ENCODE measurements around the gene AHNAK2.
"Not testable (repeated sequence)": the region's sequence is repeated elsewhere in the genome, so short reads cannot be mapped to it uniquely, and the experiment has no call there.

Gene AHNAK2

DNA sequence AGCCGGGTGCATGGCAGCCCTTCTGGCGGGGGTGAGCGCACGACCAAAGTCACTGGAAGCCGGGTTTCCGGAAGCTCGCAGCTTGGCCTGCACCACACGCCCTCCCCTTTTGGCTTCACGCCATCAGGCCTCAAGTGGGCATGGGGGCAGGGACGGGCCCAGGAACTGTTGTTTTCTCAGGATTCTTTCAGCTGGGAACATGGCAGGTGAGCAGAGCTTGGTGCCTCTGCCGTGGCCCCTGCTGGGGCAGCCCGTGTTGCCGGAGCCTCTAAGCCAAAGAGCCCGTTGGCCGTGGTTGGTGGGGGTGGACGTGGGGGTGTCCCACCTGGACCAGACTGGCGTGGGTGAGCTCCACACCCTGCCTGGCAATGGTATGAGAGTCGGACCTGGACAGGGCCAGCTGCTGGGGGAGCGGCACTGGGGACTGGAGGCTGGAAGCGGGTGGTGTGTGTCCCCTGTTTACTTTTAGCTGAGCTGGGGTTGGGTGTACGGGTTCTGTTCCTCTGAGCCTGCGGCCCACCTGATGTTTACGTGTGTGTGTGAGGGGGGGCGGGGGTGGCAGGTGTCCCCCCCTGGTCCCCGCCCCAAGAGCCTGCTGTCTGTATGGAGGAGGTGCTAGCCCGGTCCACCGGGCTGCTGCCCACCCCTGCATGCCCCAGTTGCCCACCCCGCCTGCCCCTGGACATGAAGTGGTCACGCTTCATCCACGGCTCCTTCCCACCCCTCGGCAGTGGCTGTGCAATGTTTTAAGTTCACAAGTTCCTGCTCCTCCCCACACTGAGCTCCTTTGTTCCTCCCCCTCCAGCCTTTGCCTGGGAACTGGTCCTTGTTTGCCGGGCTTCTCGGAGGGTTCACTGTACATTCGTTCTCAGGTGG lies 82.2 kb downstream of the AHNAK2 start:
- in situ Hi-C loops (cut with HindIII; ENCODE audit: low pct_ligation_motif_present, low pct_unique_long_range_greater_than_20kb, low sequenced_read_pairs), result no loop called here
- DNase-seq, result no peak

DNA sequence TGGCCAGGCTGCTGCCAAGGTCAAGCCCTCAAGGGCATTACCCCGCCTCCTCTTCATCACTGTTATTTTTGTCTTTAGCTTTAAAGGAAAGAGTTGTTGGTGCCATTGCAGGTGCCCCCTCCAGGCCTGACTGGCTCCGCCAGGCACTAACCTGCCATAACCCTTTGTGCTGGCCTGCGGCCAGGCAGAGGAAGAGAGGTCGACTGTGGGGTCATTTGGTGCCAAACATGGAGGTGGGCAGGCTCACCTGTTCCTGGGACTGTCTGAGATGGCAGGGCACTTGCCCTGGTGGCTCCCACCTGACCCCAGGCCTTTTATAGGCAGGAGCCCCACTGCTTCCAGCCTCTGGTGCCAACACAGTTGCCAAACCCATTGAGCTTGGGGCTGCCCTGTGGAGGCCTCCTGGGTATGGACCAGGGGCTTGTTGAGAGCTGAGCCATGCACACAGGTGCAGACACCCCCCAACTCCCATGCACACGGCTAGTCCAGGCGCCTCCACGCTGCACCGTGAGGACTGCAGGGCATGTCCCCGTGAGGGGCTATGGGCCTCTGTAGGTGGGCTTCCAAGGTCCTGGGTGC lies 82.9 kb downstream of the AHNAK2 start:
- no peak for DNase-seq
- in situ Hi-C loops (cut with HindIII; ENCODE audit: low pct_ligation_motif_present, low pct_unique_long_range_greater_than_20kb, low sequenced_read_pairs), result no loop called here

GRCh38 chr14:104894331-104895206 lies 83.6 kb downstream of the AHNAK2 start:
- no peak for DNase-seq
- in situ Hi-C loops (cut with HindIII; ENCODE audit: low pct_ligation_motif_present, low pct_unique_long_range_greater_than_20kb, low sequenced_read_pairs), result no loop called here

DNA sequence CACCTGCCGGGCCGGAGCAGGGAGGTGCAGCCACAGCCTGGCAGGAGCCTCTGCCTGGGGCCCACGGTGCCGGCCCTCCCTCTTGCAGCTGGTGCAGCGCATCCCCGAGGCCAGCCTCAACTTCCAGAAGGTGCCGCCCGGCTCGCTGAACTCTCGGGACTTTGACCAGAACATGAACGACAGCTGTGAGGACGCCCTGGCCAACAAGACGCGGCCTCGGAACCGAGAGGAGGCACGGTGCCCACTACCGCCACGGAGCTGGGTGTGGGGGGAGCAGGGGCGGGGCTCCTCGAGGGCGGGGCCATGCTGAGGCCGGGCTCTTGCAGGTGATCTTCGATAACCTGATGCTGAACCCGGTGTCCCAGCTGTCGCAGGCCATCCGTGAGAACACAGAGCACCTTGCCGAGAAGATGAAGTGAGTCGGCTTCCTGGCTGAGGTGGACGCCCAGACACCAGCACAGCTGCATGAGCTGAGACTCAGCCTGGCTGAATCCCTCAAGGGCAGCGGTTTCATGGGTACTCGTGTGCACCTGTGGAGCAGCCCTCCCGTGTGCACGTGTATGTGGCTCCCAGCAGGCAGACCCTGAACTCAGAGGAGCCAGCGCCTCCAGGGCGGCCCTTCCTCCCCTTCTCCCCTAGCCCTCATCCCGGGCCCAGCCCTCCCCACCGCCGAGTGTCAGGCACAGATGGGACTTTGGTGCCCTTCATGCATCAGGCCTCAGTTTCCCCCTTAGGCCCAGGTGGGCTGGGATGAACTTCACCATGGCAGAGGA lies 84.6 kb downstream of the AHNAK2 start:
- in situ Hi-C loops (cut with HindIII; ENCODE audit: low pct_ligation_motif_present, low pct_unique_long_range_greater_than_20kb, low sequenced_read_pairs), result no loop called here
- no peak for DNase-seq

- in situ Hi-C loops (cut with HindIII; ENCODE audit: low pct_ligation_motif_present, low pct_unique_long_range_greater_than_20kb, low sequenced_read_pairs), result no loop called here
- no peak for DNase-seq
Measured at GRCh38 chr14:104892531-104893434, 85.4 kb downstream of the AHNAK2 start.

- in situ Hi-C loops (cut with HindIII; ENCODE audit: low pct_ligation_motif_present, low pct_unique_long_range_greater_than_20kb, low sequenced_read_pairs), result no loop called here
Measured at GRCh38 chr14:104891664-104892530, 86.3 kb downstream of the AHNAK2 start.

DNA sequence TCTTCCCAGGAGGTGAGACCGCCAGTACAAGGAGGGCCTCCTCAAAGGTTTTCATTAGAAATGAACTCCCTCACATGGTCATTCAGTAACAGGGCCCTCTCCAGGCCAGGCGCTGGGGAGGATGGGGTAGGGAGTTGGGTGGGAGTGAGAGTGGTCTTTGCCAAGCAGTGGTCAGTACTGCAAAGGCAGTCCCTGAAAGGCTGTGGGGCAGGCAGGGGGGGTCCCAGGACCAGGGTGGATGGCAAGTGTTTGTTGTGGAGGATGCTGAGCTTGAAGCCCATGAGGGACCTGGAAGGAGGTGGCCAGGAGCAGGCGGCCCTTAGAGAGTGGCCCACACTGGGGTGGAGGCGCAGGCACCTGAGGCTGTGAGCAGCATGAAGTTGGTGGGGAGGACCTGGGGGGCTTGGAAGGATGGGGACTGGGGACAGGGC lies 87.0 kb downstream of the AHNAK2 start:
- in situ Hi-C loops (cut with HindIII; ENCODE audit: low pct_ligation_motif_present, low pct_unique_long_range_greater_than_20kb, low sequenced_read_pairs), result no loop called here
- DNase-seq, result no peak

More at GRCh38 chr14:104891664-104892530, 86.3 kb downstream of the AHNAK2 start:
- no peak for DNase-seq

GRCh38 chr14:104890292-104890691 lies 87.9 kb downstream of the AHNAK2 start:
- DNase-seq; in situ Hi-C loops (cut with HindIII; ENCODE audit: low pct_ligation_motif_present, low pct_unique_long_range_greater_than_20kb, low sequenced_read_pairs): not testable (repeated sequence)

- in situ Hi-C loops (cut with HindIII; ENCODE audit: low pct_ligation_motif_present, low pct_unique_long_range_greater_than_20kb, low sequenced_read_pairs), result no loop called here
Measured at GRCh38 chr14:104889375-104889757, 88.8 kb downstream of the AHNAK2 start.

DNA sequence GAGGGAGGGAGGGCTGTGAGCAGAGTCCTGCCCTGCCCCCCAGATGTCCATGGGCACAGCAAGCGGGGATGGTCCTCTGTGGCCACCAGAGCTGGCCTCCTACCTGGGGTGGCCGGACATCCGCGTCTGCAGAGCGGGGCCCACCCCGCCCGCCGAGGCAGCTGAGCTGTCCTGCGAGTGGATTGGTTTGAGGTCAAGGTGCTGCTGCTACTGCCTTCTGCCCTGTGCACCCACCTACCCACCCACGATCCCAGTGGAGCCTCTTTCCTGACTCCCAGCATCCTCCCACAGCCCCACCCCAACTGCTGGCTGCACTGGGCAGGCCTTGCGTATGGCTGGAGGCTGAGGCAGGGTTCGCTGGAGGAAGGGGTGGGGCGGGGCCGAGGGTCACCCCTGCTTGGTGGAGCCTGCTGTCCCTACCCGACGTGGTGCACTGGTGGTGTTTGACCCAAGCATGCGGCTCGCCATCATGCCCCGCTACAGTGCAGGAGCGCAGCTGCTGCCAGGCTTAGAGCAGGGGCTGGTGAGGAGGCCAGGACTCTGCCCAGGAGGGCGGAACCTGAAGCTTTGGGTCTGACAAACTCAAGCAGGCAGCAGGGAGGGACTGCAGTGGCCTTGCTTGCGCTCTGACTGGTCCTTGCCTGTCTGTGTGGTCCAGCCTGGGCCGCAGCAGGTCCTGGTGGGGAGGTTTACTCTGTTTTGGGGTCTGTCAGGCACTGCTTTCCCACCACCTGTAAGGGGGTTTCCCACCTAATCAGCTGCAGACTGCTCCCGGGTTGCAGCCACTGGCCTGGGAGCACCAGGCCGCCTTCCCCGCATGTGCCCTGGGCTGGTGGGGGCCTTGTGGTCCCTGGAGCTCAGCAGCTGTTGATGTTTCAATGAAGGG lies 89.4 kb downstream of the AHNAK2 start:
- no peak for DNase-seq
- in situ Hi-C loops (cut with HindIII; ENCODE audit: low pct_ligation_motif_present, low pct_unique_long_range_greater_than_20kb, low sequenced_read_pairs), result no loop called here

More at GRCh38 chr14:104889375-104889757, 88.8 kb downstream of the AHNAK2 start:
- DNase-seq, result no peak

- no peak for DNase-seq
- in situ Hi-C loops (cut with HindIII; ENCODE audit: low pct_ligation_motif_present, low pct_unique_long_range_greater_than_20kb, low sequenced_read_pairs), result no loop called here
Measured at GRCh38 chr14:104887623-104888488, 90.3 kb downstream of the AHNAK2 start.
